DOHH2 (cell line): ENCODE measurements around the gene DDA1.

Source experiments
- EZH2phosphoT487 ChIP-seq: fragments of 200-600 bp; sonication (generic); IDR thresholded peaks from 2 replicates; pipeline ENCODE4 v1.6.1; 2017; ENCODE audit warnings: borderline replicate concordance, mild to moderate bottlenecking, antibody characterized with exemption, low read length, moderate library complexity, mixed read lengths
- TF ChIP-seq, protein P1 (sequence below): fragments of 200-600 bp; sonication (generic); IDR thresholded peaks from one replicate; pipeline ENCODE4 v1.5.1; 2014; ENCODE audit warnings: antibody characterized with exemption, mild to moderate bottlenecking, low read depth, low read length; ENCODE audit not compliant: poor library complexity, severe bottlenecking

- TF ChIP-seq, protein P1, sequence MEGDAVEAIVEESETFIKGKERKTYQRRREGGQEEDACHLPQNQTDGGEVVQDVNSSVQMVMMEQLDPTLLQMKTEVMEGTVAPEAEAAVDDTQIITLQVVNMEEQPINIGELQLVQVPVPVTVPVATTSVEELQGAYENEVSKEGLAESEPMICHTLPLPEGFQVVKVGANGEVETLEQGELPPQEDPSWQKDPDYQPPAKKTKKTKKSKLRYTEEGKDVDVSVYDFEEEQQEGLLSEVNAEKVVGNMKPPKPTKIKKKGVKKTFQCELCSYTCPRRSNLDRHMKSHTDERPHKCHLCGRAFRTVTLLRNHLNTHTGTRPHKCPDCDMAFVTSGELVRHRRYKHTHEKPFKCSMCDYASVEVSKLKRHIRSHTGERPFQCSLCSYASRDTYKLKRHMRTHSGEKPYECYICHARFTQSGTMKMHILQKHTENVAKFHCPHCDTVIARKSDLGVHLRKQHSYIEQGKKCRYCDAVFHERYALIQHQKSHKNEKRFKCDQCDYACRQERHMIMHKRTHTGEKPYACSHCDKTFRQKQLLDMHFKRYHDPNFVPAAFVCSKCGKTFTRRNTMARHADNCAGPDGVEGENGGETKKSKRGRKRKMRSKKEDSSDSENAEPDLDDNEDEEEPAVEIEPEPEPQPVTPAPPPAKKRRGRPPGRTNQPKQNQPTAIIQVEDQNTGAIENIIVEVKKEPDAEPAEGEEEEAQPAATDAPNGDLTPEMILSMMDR = no peak
- no peak for TF ChIP-seq EZH2phosphoT487
Measured at GRCh38 chr19:17341845-17342244, 32.5 kb downstream of the DDA1 start.
